Esophagus muscularis mucosa (tissue), 4 donors: ENCODE results near the gene LGALS12.

Source experiments
- CTCF ChIP-seq, 3 experiments: fragments of 200-600 bp in 2 of 3; fragments of 450-650 bp in 1 of 3; sonication (generic) in 2 of 3; IDR thresholded peaks; one replicate each; pipeline ENCODE4 v1.5.1; 2017 to 2019; ENCODE audit warnings: antibody characterized with exemption in 3 of 3, mild to moderate bottlenecking in 2 of 3, moderate library complexity in 1 of 3
- EP300 ChIP-seq: sonication (generic); formaldehyde crosslinking; IDR thresholded peaks from one replicate; pipeline ENCODE4 v1.6.1; 2017; ENCODE audit warnings: antibody characterized with exemption
- POLR2A ChIP-seq: fragments of 450-650 bp; IDR thresholded peaks from one replicate; pipeline ENCODE4 v1.6.1; 2017; ENCODE audit warnings: antibody characterized with exemption, moderate library complexity, mild to moderate bottlenecking, low read depth
- POLR2AphosphoS5 ChIP-seq, 2 donors: sonication (generic); formaldehyde crosslinking; IDR thresholded peaks; one replicate each; pipeline ENCODE4 v1.6.1; 2017; ENCODE audit warnings: antibody characterized with exemption in 2 of 2

GRCh38 chr11:63501236-63501635, 4.6 kb upstream of the LGALS12 start:
- TF ChIP-seq POLR2A, result no peak
- TF ChIP-seq CTCF (IDR thresholded peaks at IDR 0.05), result no peak
- no peak for TF ChIP-seq POLR2AphosphoS5 (IDR thresholded peaks at IDR 0.05)
- TF ChIP-seq EP300, result no peak
